ENCODE results near the gene KCP.

The KCP gene

GRCh38 chr7:128939075-128939860, 28.8 kb upstream of the KCP start:
- no peak for DNase-seq (ENCODE audit: low spot score)

GRCh38 chr7:128938544-128939074, 28.1 kb upstream of the KCP start:
- DNase-seq (ENCODE audit: low spot score): no peak

- DNase-seq (ENCODE audit: low spot score): peak; percentile 47
Observed at GRCh38 chr7:128937647-128938543, 27.4 kb upstream of the KCP start, which contains the start of gene IRF5. IRF5 (plus strand) TSS chr7:128937927; CDS start chr7:128942082, 4,155 bp downstream.

GRCh38 chr7:128937271-128937646, 26.8 kb upstream of the KCP start:
- no peak for DNase-seq (ENCODE audit: low spot score)

GRCh38 chr7:128936798-128937197, 26.3 kb upstream of the KCP start:
- no peak for DNase-seq (ENCODE audit: low spot score)

GRCh38 chr7:128935342-128935730, 24.8 kb upstream of the KCP start:
- no peak for DNase-seq (ENCODE audit: low spot score)

- DNase-seq (ENCODE audit: low spot score): no peak
Observed at GRCh38 chr7:128934361-128935341, 24.1 kb upstream of the KCP start.

- no peak for DNase-seq (ENCODE audit: low spot score)
Observed at GRCh38 chr7:128933180-128933891, 22.8 kb upstream of the KCP start.

GRCh38 chr7:128932862-128933179, 22.3 kb upstream of the KCP start:
- no peak for DNase-seq (ENCODE audit: low spot score)

GRCh38 chr7:128931965-128932861, 21.7 kb upstream of the KCP start:
- DNase-seq (ENCODE audit: low spot score): no peak

GRCh38 chr7:128931190-128931798, 20.8 kb upstream of the KCP start:
- DNase-seq (ENCODE audit: low spot score): no peak

- no peak for DNase-seq (ENCODE audit: low spot score)
Observed at GRCh38 chr7:128928882-128929788, 18.6 kb upstream of the KCP start.

GRCh38 chr7:128928159-128928813, 17.8 kb upstream of the KCP start:
- no peak for DNase-seq (ENCODE audit: low spot score)

GRCh38 chr7:128924707-128925588, 14.4 kb upstream of the KCP start:
- no peak for DNase-seq (ENCODE audit: low spot score)

GRCh38 chr7:128923411-128923800, 12.9 kb upstream of the KCP start:
- DNase-seq (ENCODE audit: low spot score): no peak

GRCh38 chr7:128922496-128923410, 12.2 kb upstream of the KCP start:
- DNase-seq (ENCODE audit: low spot score): no peak

Data from HuH-7.5 (cell line).